NK-92 (cell line): ENCODE measurements around the gene DAPP1.

Experiments used
- DNase-seq: peaks from one replicate; lab custom pipeline; 2025; ENCODE audit not compliant: unreplicated experiment; lab: John Stamatoyannopoulos, UW

DAPP1 gene

GRCh38 chr4:99853190-99853589 is 36.6 kb downstream of the DAPP1 start:
- DNase-seq = no peak

GRCh38 chr4:99853999-99854398 is 37.4 kb downstream of the DAPP1 start:
- no peak for DNase-seq

- no peak for DNase-seq
Measured at GRCh38 chr4:99855678-99856077, 39.1 kb downstream of the DAPP1 start.

- no peak for DNase-seq
Measured at GRCh38 chr4:99856166-99856565, 39.5 kb downstream of the DAPP1 start.

GRCh38 chr4:99857307-99857706 is 40.7 kb downstream of the DAPP1 start:
- DNase-seq = no peak

DNA sequence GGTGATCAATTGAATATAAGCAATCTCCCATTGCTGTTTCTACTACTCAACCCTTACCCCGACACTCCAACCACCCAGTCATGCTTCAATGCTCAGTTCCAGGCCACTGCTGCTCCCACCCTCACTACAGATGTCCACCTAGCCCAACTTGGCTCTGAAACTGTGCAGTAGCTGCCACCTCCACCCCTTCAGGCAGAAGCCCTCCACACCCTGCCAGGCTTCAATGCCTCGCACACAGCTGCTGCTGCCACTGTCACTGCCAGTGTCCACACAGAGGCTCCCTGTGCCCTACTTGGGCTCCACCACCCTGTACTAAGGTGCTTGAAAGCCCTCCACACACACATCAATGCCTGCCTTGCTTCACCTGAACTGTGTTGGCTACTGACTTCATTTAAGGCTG is 43.0 kb downstream of the DAPP1 start:
- no peak for DNase-seq

DNA sequence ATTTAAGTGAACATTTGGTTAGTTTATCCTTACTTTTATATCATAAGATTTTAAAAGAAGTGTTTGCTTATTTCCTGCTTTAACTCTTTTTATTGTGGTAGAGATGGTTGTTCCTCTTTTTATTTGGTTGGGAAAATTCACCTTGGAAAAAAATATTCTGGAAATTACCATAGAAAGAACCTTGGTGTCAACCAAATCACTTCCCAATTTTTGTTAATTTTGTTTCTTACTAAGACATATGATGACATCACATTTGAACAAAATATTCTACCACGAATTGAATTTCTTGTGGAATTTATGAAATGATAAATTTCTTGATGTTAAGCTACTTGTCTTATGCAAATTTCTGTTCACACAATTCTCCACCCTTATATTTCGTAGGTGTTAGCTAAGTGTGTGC is 43.9 kb downstream of the DAPP1 start:
- DNase-seq = no peak

GRCh38 chr4:99861120-99861905 is 44.7 kb downstream of the DAPP1 start:
- DNase-seq = no peak

- no peak for DNase-seq
Measured at GRCh38 chr4:99863804-99864203, 47.2 kb downstream of the DAPP1 start.

DNA sequence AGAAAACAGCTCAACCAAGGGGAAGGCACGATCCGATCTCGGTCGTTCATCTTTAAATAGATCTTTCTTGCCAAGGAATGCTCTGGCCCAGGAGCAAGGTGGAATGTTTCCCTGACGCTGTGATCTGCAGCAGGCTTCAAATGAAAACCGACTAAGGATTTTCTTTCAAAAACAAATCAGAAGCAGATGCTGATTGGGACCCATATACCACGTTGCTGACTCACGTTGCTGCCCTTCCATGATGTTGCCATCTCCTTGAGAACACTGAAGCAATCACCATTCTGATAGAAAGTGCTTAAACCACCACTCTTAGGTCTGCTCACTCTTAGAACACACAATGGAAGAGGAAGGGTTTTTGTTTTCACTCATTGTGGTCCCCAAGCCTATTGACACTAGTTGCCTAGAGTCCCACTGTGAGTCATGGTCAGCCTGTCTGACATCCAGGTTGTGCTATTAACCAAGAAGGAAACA is 51.5 kb downstream of the DAPP1 start:
- no peak for DNase-seq

GRCh38 chr4:99872570-99872969 is 55.9 kb downstream of the DAPP1 start:
- DNase-seq = no peak

DNA sequence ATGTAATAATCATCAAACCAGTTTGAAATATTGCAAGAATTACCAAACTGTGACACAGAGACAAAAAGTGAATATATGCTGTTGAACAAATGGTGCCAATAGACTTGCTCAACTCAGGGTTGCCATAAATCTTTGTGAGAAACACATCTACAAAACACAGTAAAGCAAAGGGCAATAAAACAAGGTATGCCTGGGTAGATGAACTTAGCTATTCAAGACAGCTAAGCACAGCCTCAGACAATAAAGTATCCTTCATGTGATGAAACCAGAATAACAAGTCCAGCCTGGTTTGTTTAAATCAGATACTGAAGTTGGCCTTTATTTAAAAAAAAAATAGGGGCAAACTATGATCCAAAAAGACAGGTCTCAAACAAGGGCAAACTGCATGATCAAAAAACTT is 58.4 kb downstream of the DAPP1 start:
- no peak for DNase-seq

- no peak for DNase-seq
Measured at GRCh38 chr4:99876946-99877345, 60.3 kb downstream of the DAPP1 start.

DNA sequence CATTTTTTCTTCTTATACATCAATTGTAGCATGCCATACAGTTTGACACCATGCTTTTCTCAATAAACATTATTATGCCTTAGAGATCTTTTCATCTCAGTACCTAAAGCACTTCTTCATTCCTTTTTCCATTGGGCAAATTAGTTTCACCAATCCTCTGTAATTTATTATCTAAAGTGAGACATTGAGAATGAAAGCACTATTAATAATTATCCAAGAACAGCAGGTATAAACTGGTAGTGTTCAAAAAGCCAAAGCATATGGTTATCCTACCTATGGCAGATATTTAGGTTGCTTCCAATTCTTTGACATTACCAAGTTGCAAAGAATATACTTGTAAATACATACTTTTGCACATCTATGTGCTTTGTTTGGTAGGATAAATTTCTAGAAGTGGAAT is 62.0 kb downstream of the DAPP1 start:
- DNase-seq = no peak

- no peak for DNase-seq
Measured at GRCh38 chr4:99879458-99879857, 62.8 kb downstream of the DAPP1 start.

- DNase-seq = no peak
Measured at GRCh38 chr4:99885063-99885664, 68.5 kb downstream of the DAPP1 start.

- no peak for DNase-seq
Measured at GRCh38 chr4:99885687-99886086, 69.1 kb downstream of the DAPP1 start.

GRCh38 chr4:99886146-99886545 is 69.5 kb downstream of the DAPP1 start:
- DNase-seq = no peak

- DNase-seq = no peak
Measured at GRCh38 chr4:99887837-99888236, 71.2 kb downstream of the DAPP1 start.

- DNase-seq = no peak
Measured at GRCh38 chr4:99891351-99891750, 74.7 kb downstream of the DAPP1 start.

- no peak for DNase-seq
Measured at GRCh38 chr4:99893029-99893428, 76.4 kb downstream of the DAPP1 start.

- no peak for DNase-seq
Measured at GRCh38 chr4:99893839-99894160, 77.2 kb downstream of the DAPP1 start.
